Measurements from ENCODE around the gene ATAD3A. TPM values are rescaled to one million over a fixed set of nuclear protein-coding genes. Genes with fewer than 3 reads are reported as not detected.
"Not testable (repeated sequence)": the region's sequence is repeated elsewhere in the genome, so short reads cannot be mapped to it uniquely, and the experiment has no call there.

ATAD3A gene
- total RNA-seq, 2 experiments from 2014 or later = 61.7 to 65.1 TPM

GRCh38 chr1:1554926-1555915 lies 43.3 kb downstream of the ATAD3A start:
- no peak for DNase-seq
- no peaks in the 10 kb centered on the region for H3K9me3 Mint-ChIP-seq
- ChIA-PET CTCF (interaction anchor here (1.2 to 1.3 kb wide), 2 partner anchors 11 to 19 kb away, joined by 3 read pairs; no protein-coding TSS in a partner anchor), POLR2A (interaction anchor here (1.6 kb wide), 1 partner anchor 64 kb away, joined by 4 read pairs; no protein-coding TSS in a partner anchor)
- no peaks in the 10 kb centered on the region for H3K27me3 Mint-ChIP-seq
- no peaks in the 10 kb centered on the region for H3K36me3 Mint-ChIP-seq (ENCODE audit: low read depth)
- H3K4me1 Mint-ChIP-seq (ENCODE audit: low read depth) = peaks cover 4% of the 10 kb centered on the region
- no peak overlapping the region for H3K27ac Mint-ChIP-seq
- no peak overlapping the region for H3K4me3 Mint-ChIP-seq
- no peak for TF ChIP-seq CTCF (IDR thresholded peaks at IDR 0.05)
- no peak for ATAC-seq
- intact Hi-C loops (cut with micrococcal nuclease) = no loop called here

GRCh38 chr1:1556505-1556904 lies 44.5 kb downstream of the ATAD3A start:
- H3K4me1 Mint-ChIP-seq (ENCODE audit: low read depth) = peaks cover 4% of the 10 kb centered on the region
- POLR2A ChIA-PET = interaction anchor here (1.1 to 1.6 kb wide), 2 partner anchors 11 to 65 kb away, joined by 3 to 4 read pairs; no protein-coding TSS in a partner anchor
- no peak for DNase-seq
- H3K9me3 Mint-ChIP-seq = no peaks in the 10 kb centered on the region
- no peak overlapping the region for H3K4me3 Mint-ChIP-seq
- ATAC-seq = no peak
- H3K27me3 Mint-ChIP-seq = no peaks in the 10 kb centered on the region
- CTCF ChIA-PET = no interaction called here
- no peak overlapping the region for H3K27ac Mint-ChIP-seq
- intact Hi-C loops (cut with micrococcal nuclease) = no loop called here
- H3K36me3 Mint-ChIP-seq (ENCODE audit: low read depth) = peaks cover 4% of the 10 kb centered on the region
- TF ChIP-seq CTCF (IDR thresholded peaks at IDR 0.05) = no peak

- ATAC-seq; H3K27ac Mint-ChIP-seq; H3K4me1 Mint-ChIP-seq (ENCODE audit: low read depth); H3K36me3 Mint-ChIP-seq (ENCODE audit: low read depth); CTCF ChIA-PET; intact Hi-C loops (cut with micrococcal nuclease); DNase-seq; H3K4me3 Mint-ChIP-seq; H3K9me3 Mint-ChIP-seq; H3K27me3 Mint-ChIP-seq: not testable (repeated sequence)
- POLR2A ChIA-PET = interaction anchor here (1.0 to 1.1 kb wide), 2 partner anchors 11 to 14 kb away, joined by 3 read pairs; no protein-coding TSS in a partner anchor
These were observed 45.0 kb downstream of the ATAD3A start for GRCh38 chr1:1556961-1557360.

GRCh38 chr1:1557688-1558087 lies 45.7 kb downstream of the ATAD3A start:
- H3K27me3 Mint-ChIP-seq; H3K27ac Mint-ChIP-seq; intact Hi-C loops (cut with micrococcal nuclease); H3K4me3 Mint-ChIP-seq; DNase-seq; CTCF ChIA-PET; H3K9me3 Mint-ChIP-seq; ATAC-seq; H3K4me1 Mint-ChIP-seq (ENCODE audit: low read depth): not testable (repeated sequence)
- POLR2A ChIA-PET = interaction anchor here (1.0 to 2.2 kb wide), 2 partner anchors 13 to 15 kb away, joined by 3 to 8 read pairs; no protein-coding TSS in a partner anchor
- peaks cover 12% of the 10 kb centered on the region for H3K36me3 Mint-ChIP-seq (ENCODE audit: low read depth)

- Mint-ChIP-seq H3K4me1 (ENCODE audit: low read depth) (peaks cover 4% of the 10 kb centered on the region), H3K36me3 (ENCODE audit: low read depth) (peaks cover 14% of the 10 kb centered on the region)
These were observed 46.6 kb downstream of the ATAD3A start for GRCh38 chr1:1558591-1558990.

More at GRCh38 chr1:1558591-1558990, 46.6 kb downstream of the ATAD3A start:
- no peak for DNase-seq
- CTCF ChIA-PET = interaction anchor here (1.5 kb wide), 1 partner anchor 71 kb away, joined by 3 read pairs; no protein-coding TSS in a partner anchor
- H3K27ac Mint-ChIP-seq = peak overlapping the region; percentile 13
- no peaks in the 10 kb centered on the region for H3K9me3 Mint-ChIP-seq
- ATAC-seq = no peak
- no peak for TF ChIP-seq CTCF (IDR thresholded peaks at IDR 0.05)
- no peak overlapping the region for H3K4me3 Mint-ChIP-seq
- intact Hi-C loops (cut with micrococcal nuclease) = no loop called here
- no peaks in the 10 kb centered on the region for H3K27me3 Mint-ChIP-seq
- POLR2A ChIA-PET = interaction anchor here (1.3 to 2.2 kb wide), 4 partner anchors 12 to 55 kb away, joined by 3 to 8 read pairs (median 4); no protein-coding TSS in a partner anchor
